Right renal pelvis (tissue), 4 donors: ENCODE results near the gene TEAD2. TPM values are rescaled to one million over a fixed set of nuclear protein-coding genes. Genes with fewer than 3 reads are reported as not detected.

Source experiments
- DNase-seq, 4 donors: peaks; one replicate each; pipeline ENCODE4 v3.0.0-alpha.2; 2013; ENCODE audit warnings: low read depth in 4 of 4, low spot score in 3 of 4, missing footprints in 1 of 4
- polyA plus RNA-seq, 4 donors: library from polyadenylated mRNA; unstranded; fragments of 120-200 nt; gene quantifications; one replicate each; pipeline ENCODE4 v1.2.1, GENCODE V29; 2013; ENCODE audit not compliant: insufficient read length in 4 of 4

Gene TEAD2
- polyA plus RNA-seq = 100 to 1,000 TPM in 2 of 4 donors, 10 to 100 TPM in 2; 95.9 to 107 (median 102) TPM

- DNase-seq = peak in 3 of 4 donors; percentile 60 to 65 (median 64)
Observed at GRCh38 chr19:49362048-49362928, at the start of gene TEAD2. Gene TEAD2, minus strand, starts transcription at chr19:49362416. Its CDS starts 2,341 bp downstream, at chr19:49360075.

GRCh38 chr19:49411681-49412326, 49.6 kb upstream of the TEAD2 start:
- DNase-seq = no peak

GRCh38 chr19:49409441-49410029, 47.3 kb upstream of the TEAD2 start:
- no peak for DNase-seq

GRCh38 chr19:49408816-49409440, 46.7 kb upstream of the TEAD2 start:
- DNase-seq = no peak

GRCh38 chr19:49407482-49408015, 45.3 kb upstream of the TEAD2 start:
- no peak for DNase-seq

GRCh38 chr19:49407079-49407478, 44.9 kb upstream of the TEAD2 start:
- DNase-seq = no peak

GRCh38 chr19:49403404-49404187, 41.4 kb upstream of the TEAD2 start:
- DNase-seq = no peak

GRCh38 chr19:49400029-49400428, 37.8 kb upstream of the TEAD2 start:
- DNase-seq = no peak

- DNase-seq = no peak
Observed at GRCh38 chr19:49398931-49399330, 36.7 kb upstream of the TEAD2 start.

GRCh38 chr19:49398001-49398615, 35.9 kb upstream of the TEAD2 start:
- DNase-seq = no peak

- no peak for DNase-seq
Observed at GRCh38 chr19:49396738-49397505, 34.7 kb upstream of the TEAD2 start.

- DNase-seq = no peak
Observed at GRCh38 chr19:49395581-49396407, 33.6 kb upstream of the TEAD2 start.

GRCh38 chr19:49393881-49394280, 31.7 kb upstream of the TEAD2 start:
- DNase-seq = no peak

GRCh38 chr19:49391581-49392399, 29.6 kb upstream of the TEAD2 start:
- peak; percentile 68 to 73 (median 70) for DNase-seq

- DNase-seq = no peak
Observed at GRCh38 chr19:49390929-49391359, 28.7 kb upstream of the TEAD2 start.

- no peak for DNase-seq
Observed at GRCh38 chr19:49390131-49390928, 28.1 kb upstream of the TEAD2 start.
